ENCODE measurements around the gene CLMN. TPM values are rescaled to one million over a fixed set of nuclear protein-coding genes. Genes with fewer than 3 reads are reported as not detected.

The CLMN gene
- total RNA-seq, 1 donor from 2014 or later: 9.6 TPM

DNA sequence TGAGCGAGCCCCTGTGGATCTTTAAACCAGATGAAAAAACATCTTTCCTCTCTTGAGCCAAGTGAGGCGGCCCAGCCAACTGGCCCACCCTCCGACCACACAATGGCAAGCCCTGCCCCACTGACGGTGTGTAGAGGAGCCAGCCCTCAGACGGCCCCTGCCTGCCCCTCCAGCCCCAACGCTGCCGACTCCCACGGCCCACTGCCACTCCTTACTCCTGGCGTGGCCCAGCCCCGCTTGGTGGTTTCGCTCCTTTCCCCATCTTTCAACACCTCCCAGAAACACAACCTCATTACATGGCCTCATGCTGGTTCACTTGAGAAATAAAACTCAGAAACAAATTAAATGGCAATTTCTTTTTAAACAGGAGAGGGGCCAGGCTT, 81.8 kb downstream of the CLMN start:
- no peak overlapping the region for H3K4me3 ChIP-seq (ENCODE audit: low read depth, low read length)
- TF ChIP-seq, protein P1, sequence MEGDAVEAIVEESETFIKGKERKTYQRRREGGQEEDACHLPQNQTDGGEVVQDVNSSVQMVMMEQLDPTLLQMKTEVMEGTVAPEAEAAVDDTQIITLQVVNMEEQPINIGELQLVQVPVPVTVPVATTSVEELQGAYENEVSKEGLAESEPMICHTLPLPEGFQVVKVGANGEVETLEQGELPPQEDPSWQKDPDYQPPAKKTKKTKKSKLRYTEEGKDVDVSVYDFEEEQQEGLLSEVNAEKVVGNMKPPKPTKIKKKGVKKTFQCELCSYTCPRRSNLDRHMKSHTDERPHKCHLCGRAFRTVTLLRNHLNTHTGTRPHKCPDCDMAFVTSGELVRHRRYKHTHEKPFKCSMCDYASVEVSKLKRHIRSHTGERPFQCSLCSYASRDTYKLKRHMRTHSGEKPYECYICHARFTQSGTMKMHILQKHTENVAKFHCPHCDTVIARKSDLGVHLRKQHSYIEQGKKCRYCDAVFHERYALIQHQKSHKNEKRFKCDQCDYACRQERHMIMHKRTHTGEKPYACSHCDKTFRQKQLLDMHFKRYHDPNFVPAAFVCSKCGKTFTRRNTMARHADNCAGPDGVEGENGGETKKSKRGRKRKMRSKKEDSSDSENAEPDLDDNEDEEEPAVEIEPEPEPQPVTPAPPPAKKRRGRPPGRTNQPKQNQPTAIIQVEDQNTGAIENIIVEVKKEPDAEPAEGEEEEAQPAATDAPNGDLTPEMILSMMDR (conservative IDR thresholded peaks at IDR 0.05; ENCODE audit: low read depth, low read length): no peak
- DNase-seq (ENCODE audit: low read depth): no peak

DNA sequence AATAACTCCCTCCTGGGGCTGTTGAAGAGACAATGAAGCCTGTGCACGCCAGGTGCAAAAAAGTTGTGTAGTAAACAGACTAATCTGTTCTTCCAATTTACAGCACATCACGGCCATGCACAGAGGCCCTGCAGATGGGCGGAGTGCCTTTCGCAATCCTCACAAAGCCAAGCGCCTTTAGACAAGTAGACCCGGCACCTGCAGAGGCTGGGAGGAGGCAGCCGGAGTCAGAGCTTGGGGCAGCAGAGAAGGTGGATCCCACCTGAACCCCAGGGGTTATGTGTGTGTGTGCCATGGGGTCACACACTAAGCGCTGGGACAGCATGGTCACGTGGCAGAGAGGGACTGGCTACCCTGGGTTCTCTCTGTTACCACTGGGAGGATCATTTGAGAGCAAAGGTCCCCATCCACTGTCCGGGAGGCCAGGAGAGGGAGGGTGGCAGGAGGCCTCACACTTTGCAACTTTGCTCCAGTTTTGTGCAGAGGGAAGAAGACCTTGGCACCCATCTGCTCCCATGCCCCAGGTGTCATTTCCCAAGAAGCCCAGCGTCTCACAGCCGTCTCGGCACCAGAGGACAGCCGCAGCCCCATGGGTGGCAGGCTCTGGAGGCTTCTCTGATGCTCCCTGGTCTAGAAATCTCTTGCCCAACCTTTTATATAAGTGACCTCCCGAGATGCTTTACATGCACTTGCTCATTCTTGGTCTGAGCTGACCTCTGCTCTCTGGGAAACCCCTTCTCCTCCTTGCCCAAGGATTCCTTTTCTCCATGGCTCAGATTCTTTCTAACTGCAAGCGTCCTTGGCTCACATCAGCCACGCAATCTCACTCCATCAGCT, 82.4 kb downstream of the CLMN start:
- H3K4me3 ChIP-seq (ENCODE audit: low read depth, low read length): no peak overlapping the region
- TF ChIP-seq, protein P1 (conservative IDR thresholded peaks at IDR 0.05; ENCODE audit: low read depth, low read length): no peak
- DNase-seq (ENCODE audit: low read depth): no peak

DNA sequence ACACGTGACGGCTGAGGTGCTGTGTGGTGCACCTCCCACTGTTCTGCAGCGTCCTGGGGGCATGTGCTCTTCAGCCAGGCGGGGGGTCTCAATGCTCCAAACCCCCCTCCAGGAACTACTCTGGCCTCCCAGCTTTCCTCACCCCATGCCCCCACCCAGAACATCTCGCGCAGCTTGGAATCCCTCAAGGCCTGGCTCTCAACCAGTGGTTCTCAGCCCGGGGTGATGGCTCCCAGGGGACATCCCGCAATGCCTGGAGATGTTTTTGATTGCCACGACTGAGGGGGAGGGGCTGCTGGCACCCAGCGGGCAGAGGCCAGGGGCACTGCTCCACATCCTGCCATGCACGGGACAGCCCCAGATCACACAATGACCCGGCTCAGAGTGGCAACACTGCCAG, 83.5 kb downstream of the CLMN start:
- no peak for DNase-seq (ENCODE audit: low read depth)
- TF ChIP-seq, protein P1 (conservative IDR thresholded peaks at IDR 0.05; ENCODE audit: low read depth, low read length): no peak
- H3K4me3 ChIP-seq (ENCODE audit: low read depth, low read length): no peak overlapping the region

DNA sequence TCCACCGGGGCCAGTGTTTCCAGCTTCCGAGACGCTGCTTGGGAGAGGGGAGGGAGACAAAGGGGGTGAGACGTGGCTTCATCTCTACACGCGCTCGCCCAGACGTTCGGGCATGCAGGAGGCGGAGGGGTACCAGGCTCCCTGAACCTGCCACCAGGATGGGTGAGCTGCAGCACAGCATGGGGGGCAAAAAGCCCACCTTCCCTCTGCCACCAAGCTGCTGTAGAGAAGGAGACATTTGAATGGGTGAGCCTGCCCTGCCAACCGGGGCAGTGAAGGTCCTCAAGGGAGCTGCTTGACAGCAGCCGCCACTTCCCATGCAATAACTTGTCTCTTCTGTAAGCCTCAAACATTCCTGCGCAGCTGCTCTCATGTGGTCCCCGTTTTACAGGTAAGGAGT, 83.9 kb downstream of the CLMN start:
- TF ChIP-seq, protein P1 (conservative IDR thresholded peaks at IDR 0.05; ENCODE audit: low read depth, low read length): no peak
- no peak overlapping the region for H3K4me3 ChIP-seq (ENCODE audit: low read depth, low read length)
- no peak for DNase-seq (ENCODE audit: low read depth)

DNA sequence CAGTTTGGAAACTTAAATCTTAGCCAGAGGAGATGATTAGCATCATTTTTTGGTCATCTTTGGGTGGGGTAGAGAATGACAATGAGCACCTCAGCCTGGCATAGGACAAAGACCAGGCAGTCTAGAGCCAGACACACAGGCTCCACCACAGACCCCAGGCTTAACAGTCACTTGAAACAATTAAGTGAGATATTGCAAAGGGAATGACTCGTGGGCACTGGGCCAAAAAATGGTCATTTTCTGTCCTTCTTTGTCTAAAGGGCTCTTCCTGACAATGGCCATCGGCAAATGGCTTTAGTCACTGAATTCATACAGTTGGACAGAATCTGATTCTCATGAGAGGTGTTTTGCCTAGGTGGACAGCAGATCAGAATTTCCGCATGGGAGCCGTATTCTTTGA, 84.4 kb downstream of the CLMN start:
- H3K4me3 ChIP-seq (ENCODE audit: low read depth, low read length): no peak overlapping the region
- TF ChIP-seq, protein P1 (conservative IDR thresholded peaks at IDR 0.05; ENCODE audit: low read depth, low read length): no peak
- no peak for DNase-seq (ENCODE audit: low read depth)

DNA sequence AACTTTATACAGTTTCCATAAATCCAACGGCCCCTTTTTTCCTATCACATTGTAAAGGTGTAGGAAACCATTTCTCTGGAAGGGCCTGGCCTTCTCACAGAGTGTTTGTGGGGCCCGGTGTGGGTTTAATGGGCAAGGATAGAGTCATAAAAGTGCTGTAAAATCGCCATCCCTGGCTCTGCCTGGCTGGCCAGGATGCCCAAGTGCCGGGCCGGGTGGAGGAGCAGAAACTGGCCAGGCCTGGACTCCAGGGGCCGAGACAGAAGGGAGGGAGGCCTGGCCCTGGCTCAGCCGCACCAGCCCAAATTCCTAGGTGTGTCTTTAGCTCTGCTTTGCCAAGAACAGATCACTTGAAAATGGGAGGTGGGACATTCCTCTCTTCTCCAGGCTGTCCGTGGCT, 85.3 kb downstream of the CLMN start:
- no peak for DNase-seq (ENCODE audit: low read depth)
- TF ChIP-seq, protein P1 (conservative IDR thresholded peaks at IDR 0.05; ENCODE audit: low read depth, low read length): no peak
- H3K4me3 ChIP-seq (ENCODE audit: low read depth, low read length): no peak overlapping the region

DNA sequence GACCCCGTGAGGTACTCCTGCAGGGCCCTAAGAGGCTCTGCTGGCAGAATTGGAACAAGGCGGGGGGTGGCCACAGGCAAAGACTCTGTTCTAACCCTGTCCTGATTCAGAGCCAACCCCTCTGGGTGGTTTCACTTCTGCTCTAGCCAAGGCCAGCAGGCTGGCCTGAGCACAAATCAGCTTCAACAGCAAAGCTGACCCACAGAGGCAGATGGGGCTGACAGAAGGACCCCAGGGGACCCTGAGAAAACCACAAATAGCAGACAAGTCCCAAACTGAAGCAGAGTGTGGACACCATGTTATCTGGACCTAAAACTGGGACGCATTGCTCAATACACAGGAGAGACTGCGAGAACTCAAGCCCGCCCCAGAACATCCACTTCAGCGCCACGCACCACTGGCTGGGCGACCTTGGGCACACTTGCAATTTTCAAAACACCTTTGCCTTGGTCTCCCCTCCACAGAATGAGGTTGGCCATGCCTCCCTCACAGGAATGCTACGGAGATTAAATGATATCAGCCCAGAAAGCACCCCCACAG, 85.9 kb downstream of the CLMN start:
- H3K4me3 ChIP-seq (ENCODE audit: low read depth, low read length): peak overlapping the region; percentile 23
- DNase-seq (ENCODE audit: low read depth): no peak
- TF ChIP-seq, protein P1 (conservative IDR thresholded peaks at IDR 0.05; ENCODE audit: low read depth, low read length): no peak
